Activated T-cell treated with anti-CD3 and anti-CD28 coated beads for 24 hours (primary cell): ENCODE results near the gene DCAF11.

Experiments
- DNase-seq: peaks from one replicate; pipeline ENCODE4 v3.0.0-alpha.2; 2020; ENCODE audit warnings: low read depth

DCAF11 gene

GRCh38 chr14:24160850-24161804, 46.5 kb downstream of the DCAF11 start, which contains the start of gene IRF9:
Gene IRF9, plus strand, starts transcription at chr14:24161265. Its CDS starts 880 bp downstream, at chr14:24162145.
- DNase-seq = peak; percentile 98

- DNase-seq = no peak
Observed at GRCh38 chr14:24162093-24162492, 47.5 kb downstream of the DCAF11 start.

GRCh38 chr14:24164518-24164991, 50.0 kb downstream of the DCAF11 start:
- no peak for DNase-seq

GRCh38 chr14:24165785-24166184, 51.2 kb downstream of the DCAF11 start:
- DNase-seq = no peak

GRCh38 chr14:24167469-24168114, 53.0 kb downstream of the DCAF11 start:
- no peak for DNase-seq

GRCh38 chr14:24171422-24172260, 57.1 kb downstream of the DCAF11 start, which contains the start of gene REC8:
Gene REC8, plus strand, starts transcription at chr14:24172080. Its CDS starts 473 bp downstream, at chr14:24172553.
- DNase-seq = peak; percentile 62

- no peak for DNase-seq
Observed at GRCh38 chr14:24172261-24172860, 57.8 kb downstream of the DCAF11 start.

GRCh38 chr14:24172871-24173281, 58.3 kb downstream of the DCAF11 start:
- DNase-seq = no peak
